Measurements from ENCODE around the gene WDR45.

GRCh38 chrX:49041744-49042580, 37.7 kb downstream of the WDR45 start:
- TF ChIP-seq CTCF (conservative IDR thresholded peaks at IDR 0.05; ENCODE audit: low read length): no peak
- no peak for TF ChIP-seq EZH2phosphoT487 (IDR thresholded peaks at IDR 0.05; ENCODE audit: borderline replicate concordance, low read depth, low read length)
